ENCODE data around the gene MS4A7.

- TF ChIP-seq CTCF (IDR thresholded peaks at IDR 0.05) (no peak), POLR2A (IDR thresholded peaks at IDR 0.05) (no peak)
These were observed 6.5 kb upstream of the MS4A7 start for GRCh38 chr11:60371854-60372253.

All from breast epithelium (tissue), 3 donors.